A549 (cell line): ENCODE measurements around the gene ZNF507.

ENCODE experiments used
- CEBPB ChIP-seq, 2 experiments: fragments of >200 bp in 1 of 2; sonication (Bioruptor Twin) in 1 of 2; formaldehyde crosslinking in 1 of 2; IDR thresholded peaks; 2 replicates each; pipeline ENCODE4 v1.6.1; 2012 to 2016
- CHD4 ChIP-seq: fragments of 200-600 bp; sonication (generic); IDR thresholded peaks from 2 replicates; pipeline ENCODE4 v1.6.1; 2016; ENCODE audit warnings: antibody characterized with exemption, mild to moderate bottlenecking, borderline replicate concordance
- ESRRA ChIP-seq: fragments of 150-350 bp; IDR thresholded peaks from 2 replicates; pipeline ENCODE4 v1.6.1; 2014; ENCODE audit warnings: mild to moderate bottlenecking, low read length, borderline replicate concordance
- MYC ChIP-seq: IDR thresholded peaks from 2 replicates; pipeline ENCODE4 v1.6.1; 2012; ENCODE audit warnings: mild to moderate bottlenecking, inconsistent platforms, low read length, improper control_type of control experiment, borderline replicate concordance
- POLR2A ChIP-seq: IDR thresholded peaks from 2 replicates; pipeline ENCODE4 v1.6.1; 2012; ENCODE audit warnings: mild to moderate bottlenecking, low read length
- POLR2AphosphoS2 ChIP-seq: conservative IDR thresholded peaks from 2 replicates; pipeline ENCODE4 v1.6.1; 2012; ENCODE audit warnings: low read length, improper control_type of control experiment, inconsistent platforms
- SMC3 ChIP-seq: fragments of >200 bp; sonication (Bioruptor Twin); formaldehyde crosslinking; IDR thresholded peaks from 3 replicates; pipeline ENCODE4 v1.6.1; 2018; ENCODE audit warnings: inconsistent platforms
- TF ChIP-seq, protein P1 (sequence below): fragments of >200 bp; sonication (Bioruptor Twin); formaldehyde crosslinking; IDR thresholded peaks from 3 replicates; pipeline ENCODE4 v1.5.1; 2016
- TF ChIP-seq, protein P2 (sequence below): IDR thresholded peaks from 2 replicates; pipeline ENCODE4 v1.6.1; 2012; ENCODE audit warnings: low read depth, borderline replicate concordance
- TF ChIP-seq, protein P3 (sequence below): fragments of 450-650 bp; IDR thresholded peaks from 2 replicates; pipeline ENCODE4 v1.6.1; 2014; ENCODE audit warnings: antibody characterized with exemption

DNA sequence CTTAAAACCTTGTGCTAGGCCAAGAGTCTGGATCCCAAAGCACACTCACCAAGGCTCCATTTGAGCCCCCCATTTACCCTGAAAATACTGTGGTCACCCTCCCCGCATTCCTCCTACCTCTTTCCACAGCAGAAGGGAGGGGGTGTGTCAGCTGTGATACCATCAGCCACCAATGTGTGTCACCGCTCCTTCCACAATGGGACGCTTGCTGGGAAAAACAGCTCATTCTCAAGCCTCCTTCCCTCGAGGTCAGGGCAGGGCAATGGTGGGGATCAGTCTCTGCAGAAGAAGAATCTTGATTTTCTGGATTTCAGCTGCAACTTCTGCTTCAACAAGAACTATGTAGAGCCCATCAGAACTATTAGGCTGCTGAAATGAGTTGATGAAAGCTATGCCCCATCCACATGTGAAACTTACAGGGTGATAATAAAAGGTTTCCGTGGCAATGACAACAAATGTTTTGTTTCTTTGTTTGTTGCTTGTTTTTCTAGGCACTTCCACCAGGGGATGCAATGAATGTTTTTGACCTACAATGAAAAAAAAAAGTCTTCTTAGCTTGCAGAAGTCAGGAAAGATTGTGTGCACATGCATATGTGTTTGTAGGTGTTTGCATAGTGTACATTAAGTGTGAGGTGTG is 26.4 kb upstream of the ZNF507 start:
- TF ChIP-seq ESRRA (no peak), POLR2A (no peak), MYC (no peak), CHD4 (no peak), CEBPB (IDR thresholded peaks at IDR 0.05) (no peak), SMC3 (peak; percentile 19; the same call in 2 of the 3 replicates), POLR2AphosphoS2 (no peak)
- TF ChIP-seq, protein P1, sequence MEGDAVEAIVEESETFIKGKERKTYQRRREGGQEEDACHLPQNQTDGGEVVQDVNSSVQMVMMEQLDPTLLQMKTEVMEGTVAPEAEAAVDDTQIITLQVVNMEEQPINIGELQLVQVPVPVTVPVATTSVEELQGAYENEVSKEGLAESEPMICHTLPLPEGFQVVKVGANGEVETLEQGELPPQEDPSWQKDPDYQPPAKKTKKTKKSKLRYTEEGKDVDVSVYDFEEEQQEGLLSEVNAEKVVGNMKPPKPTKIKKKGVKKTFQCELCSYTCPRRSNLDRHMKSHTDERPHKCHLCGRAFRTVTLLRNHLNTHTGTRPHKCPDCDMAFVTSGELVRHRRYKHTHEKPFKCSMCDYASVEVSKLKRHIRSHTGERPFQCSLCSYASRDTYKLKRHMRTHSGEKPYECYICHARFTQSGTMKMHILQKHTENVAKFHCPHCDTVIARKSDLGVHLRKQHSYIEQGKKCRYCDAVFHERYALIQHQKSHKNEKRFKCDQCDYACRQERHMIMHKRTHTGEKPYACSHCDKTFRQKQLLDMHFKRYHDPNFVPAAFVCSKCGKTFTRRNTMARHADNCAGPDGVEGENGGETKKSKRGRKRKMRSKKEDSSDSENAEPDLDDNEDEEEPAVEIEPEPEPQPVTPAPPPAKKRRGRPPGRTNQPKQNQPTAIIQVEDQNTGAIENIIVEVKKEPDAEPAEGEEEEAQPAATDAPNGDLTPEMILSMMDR: peak; percentile 37; the same call in 2 of the 3 replicates
- TF ChIP-seq, protein P2, sequence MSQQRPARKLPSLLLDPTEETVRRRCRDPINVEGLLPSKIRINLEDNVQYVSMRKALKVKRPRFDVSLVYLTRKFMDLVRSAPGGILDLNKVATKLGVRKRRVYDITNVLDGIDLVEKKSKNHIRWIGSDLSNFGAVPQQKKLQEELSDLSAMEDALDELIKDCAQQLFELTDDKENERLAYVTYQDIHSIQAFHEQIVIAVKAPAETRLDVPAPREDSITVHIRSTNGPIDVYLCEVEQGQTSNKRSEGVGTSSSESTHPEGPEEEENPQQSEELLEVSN: no peak
- TF ChIP-seq, protein P3, sequence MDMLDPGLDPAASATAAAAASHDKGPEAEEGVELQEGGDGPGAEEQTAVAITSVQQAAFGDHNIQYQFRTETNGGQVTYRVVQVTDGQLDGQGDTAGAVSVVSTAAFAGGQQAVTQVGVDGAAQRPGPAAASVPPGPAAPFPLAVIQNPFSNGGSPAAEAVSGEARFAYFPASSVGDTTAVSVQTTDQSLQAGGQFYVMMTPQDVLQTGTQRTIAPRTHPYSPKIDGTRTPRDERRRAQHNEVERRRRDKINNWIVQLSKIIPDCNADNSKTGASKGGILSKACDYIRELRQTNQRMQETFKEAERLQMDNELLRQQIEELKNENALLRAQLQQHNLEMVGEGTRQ: no peak
